K562 (cell line): ENCODE measurements around the gene CALM3. TPM values are rescaled to one million over a fixed set of nuclear protein-coding genes. Genes with fewer than 3 reads are reported as not detected.

Experiments used
- ADNP ChIP-seq: fragments of 200-800 bp; sonication (Bioruptor generic); IDR thresholded peaks from 2 replicates; pipeline ENCODE4 v1.6.1; 2016; ENCODE audit warnings: missing genetic modification characterization, missing compliant biosample characterization
- BRD9 ChIP-seq: fragments of 450-650 bp; IDR thresholded peaks from 2 replicates; pipeline ENCODE4 v1.6.1; 2018; ENCODE audit warnings: low read depth; ENCODE audit not compliant: partially characterized antibody
- CREB3L1 ChIP-seq: fragments of 450-650 bp; IDR thresholded peaks from 2 replicates; pipeline ENCODE4 v1.6.1; 2014; ENCODE audit warnings: low read depth, mild to moderate bottlenecking, moderate library complexity, borderline replicate concordance
- FIP1L1 ChIP-seq: fragments of 200-400 bp; formaldehyde crosslinking; IDR thresholded peaks from 2 replicates; pipeline ENCODE4 v1.6.1; 2018; ENCODE audit warnings: mild to moderate bottlenecking, low read depth, low read length; ENCODE audit not compliant: poor library complexity, severe bottlenecking
- FOXO4 ChIP-seq: fragments of 450-650 bp; formaldehyde crosslinking; IDR thresholded peaks from 2 replicates; pipeline ENCODE4 v1.4.0; 2020; ENCODE audit warnings: mild to moderate bottlenecking, moderate library complexity
- GATA2 ChIP-seq: sonication (generic); formaldehyde crosslinking; IDR thresholded peaks from 2 replicates; pipeline ENCODE4 v1.4.0; 2020; ENCODE audit warnings: mild to moderate bottlenecking, missing genetic modification reagents
- MEF2D ChIP-seq: conservative IDR thresholded peaks from 2 replicates; pipeline ENCODE4 v1.6.1; 2016; ENCODE audit warnings: low read depth, missing genetic modification characterization, missing compliant biosample characterization
- MIER1 ChIP-seq: fragments of 450-650 bp; IDR thresholded peaks from 2 replicates; pipeline ENCODE4 v1.6.1; 2016; ENCODE audit warnings: antibody characterized with exemption, mild to moderate bottlenecking, low read depth
- PCBP1 ChIP-seq: fragments of 200-400 bp; formaldehyde crosslinking; IDR thresholded peaks from 2 replicates; pipeline ENCODE4 v1.6.1; 2018; ENCODE audit warnings: mild to moderate bottlenecking, low read depth, low read length; ENCODE audit not compliant: poor library complexity, severe bottlenecking
- POLR2G ChIP-seq: fragments of 200-400 bp; formaldehyde crosslinking; IDR thresholded peaks from 2 replicates; pipeline ENCODE4 v1.6.1; 2017; ENCODE audit warnings: low read depth, mild to moderate bottlenecking, antibody characterized with exemption, low read length, moderate library complexity
- PTBP1 ChIP-seq: fragments of 200-400 bp; formaldehyde crosslinking; IDR thresholded peaks from 2 replicates; pipeline ENCODE4 v1.6.1; 2017; ENCODE audit warnings: low read depth, low read length
- RAD21 ChIP-seq, 2 experiments: fragments of 250-450 bp in 1 of 2; fragments of 450-650 bp in 1 of 2; sonication (Bioruptor Pico) in 1 of 2; formaldehyde crosslinking in 1 of 2; IDR thresholded peaks in 1 of 2; conservative IDR thresholded peaks in 1 of 2; 2 replicates each; pipeline versions ENCODE4 v1.4.0 to v1.8.0; 2020 to 2022; ENCODE audit warnings: mild to moderate bottlenecking in 2 of 2, moderate library complexity in 1 of 2
- SETDB1 ChIP-seq: IDR thresholded peaks from one replicate; pipeline ENCODE4 v1.6.1; 2012; ENCODE audit warnings: low read length, control low read depth, inconsistent platforms
- SFPQ ChIP-seq: fragments of 200-400 bp; formaldehyde crosslinking; IDR thresholded peaks from 2 replicates; pipeline ENCODE4 v1.6.1; 2017; ENCODE audit warnings: mild to moderate bottlenecking, low read depth, low read length, moderate library complexity
- TAL1 ChIP-seq: fragments of 450-650 bp; IDR thresholded peaks from 2 replicates; pipeline ENCODE4 v1.6.1; 2016; ENCODE audit warnings: mild to moderate bottlenecking
- TCF3 ChIP-seq: sonication (generic); formaldehyde crosslinking; IDR thresholded peaks from 2 replicates; pipeline ENCODE4 v1.4.0; 2020; ENCODE audit warnings: mild to moderate bottlenecking, missing genetic modification reagents
- TOE1 ChIP-seq, 2 experiments: fragments of 450-650 bp in 1 of 2; sonication (generic) in 1 of 2; formaldehyde crosslinking in 1 of 2; IDR thresholded peaks; 2 replicates each; pipeline versions ENCODE4 v1.7.1 to v1.8.0; 2016 to 2022; ENCODE audit warnings: borderline replicate concordance in 2 of 2, mild to moderate bottlenecking in 2 of 2, antibody characterized with exemption in 1 of 2, inconsistent platforms in 1 of 2, low read depth in 1 of 2, missing genetic modification reagents in 1 of 2, moderate library complexity in 1 of 2
- ZNF224 ChIP-seq: sonication (generic); formaldehyde crosslinking; IDR thresholded peaks from 2 replicates; pipeline ENCODE4 v1.8.0; 2022; ENCODE audit warnings: mild to moderate bottlenecking, missing genetic modification reagents
- ZNF436 ChIP-seq: fragments of 250-450, 450-650 bp; sonication (Bioruptor Pico); formaldehyde crosslinking; IDR thresholded peaks from 2 replicates; pipeline ENCODE4 v1.7.0; 2020; ENCODE audit warnings: mild to moderate bottlenecking
- ZNF766 ChIP-seq: fragments of 200-800 bp; sonication (Bioruptor generic); conservative IDR thresholded peaks from 2 replicates; pipeline ENCODE4 v1.6.1; 2016; ENCODE audit warnings: missing genetic modification characterization, missing compliant biosample characterization
- polyA plus RNA-seq, 8 experiments: library from polyadenylated mRNA; depleted of rRNA in 4 of 8; stranded (reverse) in 5 of 8; unstranded in 3 of 8; fragments of >200 nt; fragmentation: Nextera tagmentation in 2 of 8; fragmentation: Illumina TruSeq in 1 of 8; extraction: Ambion mirVana in 2 of 8; extraction: Trizol in 1 of 8; gene quantifications; 2 replicates each; pipeline versions ENCODE4 v1.2.1 to v1.2.3, GENCODE V29; 2011 to 2014; ENCODE audit warnings: inconsistent platforms in 1 of 8, missing spikeins in 1 of 8
- total RNA-seq, 7 experiments: library from RNA; depleted of rRNA in 6 of 7; stranded (reverse); fragments of >200 nt in 6 of 7; fragmentation: Illumina TruSeq in 2 of 7; extraction: Trizol in 2 of 7; gene quantifications; 2 replicates each; pipeline versions ENCODE4 v1.2.1 to v1.2.3, GENCODE V29; 2011 to 2021; ENCODE audit warnings: low replicate concordance in 1 of 7

The CALM3 gene
- total and polyA plus RNA-seq, 9 of the 15 experiments (the other 6 are each of a cell fraction or from before 2014, with no cell fraction given), result 34.6 to 350 (median 156) TPM

- TF ChIP-seq MEF2D (tag) (peak; percentile 71), TCF3 (CRISPR knock-in tag) (0 out of 2 replicates have a peak, but pooled peaks have one; percentile 9), BRD9 (no peak), RAD21 (CRISPR knock-in tag; conservative IDR thresholded peaks at IDR 0.05 in 1 of 2, IDR thresholded peaks at IDR 0.05 in 1 of 2) (no peak), GATA2 (CRISPR knock-in tag) (no peak), PTBP1 (no peak), SETDB1 (no peak), CREB3L1 (no peak; the same call in none of the 2 replicates), ZNF224 (CRISPR knock-in tag) (no peak), PCBP1 (peak; percentile 100), TAL1 (0 out of 2 replicates have a peak, but pooled peaks have one; percentile 26), FOXO4 (CRISPR knock-in tag) (no peak; the same call in 1 of the 2 replicates), TOE1 (IDR thresholded peaks at IDR 0.05; ENCODE audit: borderline replicate concordance) (peak; percentile 94), TOE1 (CRISPR knock-in tag; IDR thresholded peaks at IDR 0.05; ENCODE audit: borderline replicate concordance, low read depth) (no peak), FIP1L1 (peak; percentile 92), ADNP (peak; percentile 87; the same call in 1 of the 2 replicates), POLR2G (peak; percentile 70), MIER1 (peak; percentile 82; the same call in 1 of the 2 replicates), ZNF436 (CRISPR knock-in tag) (no peak), SFPQ (no peak), ZNF766 (CRISPR knock-in tag) (peak; percentile 99)
Measured at GRCh38 chr19:46600384-46601317, 479 bp upstream of the CALM3 start (continued).
